CD4-positive, alpha-beta T cell treated with Interleukin-1 beta for 1 hour (primary cell): ENCODE data around the gene CYFIP2.
"Not testable (repeated sequence)": the region's sequence is repeated elsewhere in the genome, so short reads cannot be mapped to it uniquely, and the experiment has no call there.

Experiments
- DNase-seq, 2 donors: peaks; one replicate each; pipeline ENCODE4 v3.0.0-alpha.2; 2020 to 2022

Gene CYFIP2

DNA sequence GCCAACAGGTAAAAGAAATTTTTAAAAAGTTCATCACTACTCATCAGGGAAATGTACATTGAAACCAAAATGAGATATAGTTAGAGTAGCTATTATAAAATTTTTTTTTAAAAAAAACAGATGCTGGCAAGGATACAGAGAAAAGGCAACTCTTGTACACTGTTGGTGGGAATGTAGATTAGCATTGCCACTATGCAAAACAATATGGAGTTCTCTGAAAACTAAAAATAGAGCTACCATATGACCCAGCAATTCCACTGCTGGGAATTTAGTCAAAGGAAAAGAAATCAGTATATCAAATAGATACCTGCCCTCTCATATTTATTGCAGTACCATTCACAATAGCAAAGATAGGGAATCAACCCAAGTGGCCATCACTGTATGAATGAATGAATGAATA is 149.9 kb downstream of the CYFIP2 start:
- DNase-seq, result no peak

DNA sequence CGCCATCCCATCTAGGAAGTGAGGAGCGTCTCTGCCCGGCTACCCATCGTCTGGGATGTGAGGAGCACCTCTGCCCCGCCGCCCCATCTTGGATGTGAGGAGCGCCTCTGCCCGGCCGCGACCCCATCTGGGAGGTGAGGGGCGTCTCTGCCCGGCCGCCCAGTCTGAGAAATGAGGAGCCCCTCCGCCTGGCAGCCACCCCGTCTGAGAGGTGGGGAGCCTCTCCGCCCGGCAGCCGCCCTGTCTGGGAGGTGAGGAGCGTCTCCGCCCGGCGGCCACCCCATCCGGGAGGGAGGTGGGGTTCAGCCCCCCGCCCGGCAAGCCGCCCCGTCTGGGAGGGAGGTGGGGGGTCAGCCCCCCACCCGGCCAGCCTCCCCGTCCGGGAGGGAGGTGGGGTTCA is 153.6 kb downstream of the CYFIP2 start:
- DNase-seq, result not testable (repeated sequence)

DNA sequence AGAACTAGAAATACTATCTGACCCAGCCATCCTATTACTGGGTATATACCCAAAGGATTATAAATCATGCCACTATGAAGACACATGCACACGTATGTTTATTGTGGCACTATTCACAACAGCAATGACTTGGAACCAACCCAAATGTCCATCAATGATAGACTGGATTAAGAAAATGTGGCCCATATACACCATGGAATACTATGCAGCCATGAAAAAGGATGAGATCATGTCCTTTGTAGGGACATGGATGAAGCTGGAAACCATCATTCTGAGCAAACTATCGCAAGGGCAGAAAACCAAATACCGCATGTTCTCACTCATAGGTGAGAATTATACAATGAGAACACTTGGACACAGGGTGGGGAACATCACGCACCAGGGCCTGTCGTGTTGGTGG is 164.0 kb downstream of the CYFIP2 start:
- DNase-seq, result not testable (repeated sequence)

GRCh38 chr5:157431544-157432200 is 165.7 kb downstream of the CYFIP2 start:
- peak; percentile 48 to 66 for DNase-seq

- no peak for DNase-seq
Measured at GRCh38 chr5:157434096-157434495, 168.2 kb downstream of the CYFIP2 start.

- DNase-seq, result no peak
Measured at GRCh38 chr5:157443041-157443549, 177.2 kb downstream of the CYFIP2 start.

DNA sequence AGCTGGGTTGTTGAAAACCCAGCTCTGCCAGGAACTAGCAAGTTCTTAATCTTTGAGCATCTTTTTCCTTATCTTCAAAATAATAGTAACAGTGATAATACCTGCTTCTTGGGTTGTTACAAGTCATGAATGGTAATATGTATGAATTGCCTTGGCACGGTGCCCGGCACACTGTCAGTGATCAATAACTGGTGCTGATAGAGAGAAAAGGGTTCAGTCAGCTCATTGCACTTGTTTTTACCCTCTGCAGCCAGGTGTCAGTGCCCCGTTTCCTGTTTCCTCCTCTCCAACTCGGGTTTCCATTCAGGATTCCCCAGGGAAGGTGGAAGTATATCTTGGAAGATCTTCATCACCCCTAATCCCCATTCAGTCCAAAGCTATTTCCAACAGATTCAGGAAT is 178.3 kb downstream of the CYFIP2 start:
- DNase-seq, result no peak
